IgD-negative memory B cell (primary cell): ENCODE measurements around the gene B3GNT7. TPM values are rescaled to one million over a fixed set of nuclear protein-coding genes. Genes with fewer than 3 reads are reported as not detected.
"Not testable (repeated sequence)": the region's sequence is repeated elsewhere in the genome, so short reads cannot be mapped to it uniquely, and the experiment has no call there.

ENCODE experiments used
- H3K27ac Mint-ChIP-seq, 3 donors: one replicate each; pipeline ENCODE4 v1.8.0; 2020 to 2022; ENCODE audit warnings: mild to moderate bottlenecking in 3 of 3, mixed read lengths in 3 of 3, moderate library complexity in 1 of 3
- H3K27me3 Mint-ChIP-seq: one replicate; pipeline ENCODE4 v1.8.0; 2021; ENCODE audit warnings: mixed read lengths
- H3K36me3 Mint-ChIP-seq: one replicate; pipeline ENCODE4 v1.8.0; 2020; ENCODE audit warnings: mild to moderate bottlenecking, mixed read lengths
- H3K4me1 Mint-ChIP-seq, 3 donors: one replicate each; pipeline ENCODE4 v1.8.0; 2020 to 2022; ENCODE audit warnings: mixed read lengths in 3 of 3, mild to moderate bottlenecking in 1 of 3
- H3K4me3 Mint-ChIP-seq, 4 donors: one replicate each; pipeline ENCODE4 v1.8.0; 2020 to 2022; ENCODE audit warnings: mild to moderate bottlenecking in 4 of 4, mixed read lengths in 4 of 4, moderate library complexity in 3 of 4
- H3K9me3 Mint-ChIP-seq, 3 donors: one replicate each; pipeline ENCODE4 v1.8.0; 2020 to 2021; ENCODE audit warnings: mixed read lengths in 3 of 3, mild to moderate bottlenecking in 1 of 3
- polyA plus RNA-seq: library from polyadenylated mRNA; unstranded; fragments of 300-500 nt; fragmentation: Illumina TruSeq; gene quantifications from one replicate; pipeline ENCODE4 v1.2.3, GENCODE V29; 2021

B3GNT7 gene
- polyA plus RNA-seq, 1 donor from 2014 or later, result 3.3 TPM

DNA sequence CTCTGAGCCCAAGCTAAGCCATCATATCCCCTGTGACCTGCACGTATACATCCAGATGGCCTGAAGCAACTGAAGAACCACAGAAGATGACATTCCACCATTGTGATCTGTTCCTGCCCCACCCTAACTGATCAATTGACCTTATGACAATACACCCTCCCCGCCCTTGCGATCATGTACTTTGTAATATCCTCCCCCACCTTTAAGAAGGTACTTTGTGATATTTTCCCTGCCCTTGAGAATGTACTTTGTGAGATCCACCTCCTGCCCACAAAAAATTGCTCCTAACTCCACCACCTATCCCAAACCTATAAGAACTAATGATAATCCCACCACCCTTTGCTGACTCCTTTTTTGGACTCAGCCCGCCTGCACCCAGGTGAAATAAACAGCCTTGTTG is 34.9 kb downstream of the B3GNT7 start:
- H3K4me3 Mint-ChIP-seq, H3K36me3 Mint-ChIP-seq, H3K27ac Mint-ChIP-seq, H3K4me1 Mint-ChIP-seq, H3K27me3 Mint-ChIP-seq: not testable (repeated sequence)
- peaks cover 5 to 18% (median 12%) of the 10 kb centered on the region in 3 donors for H3K9me3 Mint-ChIP-seq

DNA sequence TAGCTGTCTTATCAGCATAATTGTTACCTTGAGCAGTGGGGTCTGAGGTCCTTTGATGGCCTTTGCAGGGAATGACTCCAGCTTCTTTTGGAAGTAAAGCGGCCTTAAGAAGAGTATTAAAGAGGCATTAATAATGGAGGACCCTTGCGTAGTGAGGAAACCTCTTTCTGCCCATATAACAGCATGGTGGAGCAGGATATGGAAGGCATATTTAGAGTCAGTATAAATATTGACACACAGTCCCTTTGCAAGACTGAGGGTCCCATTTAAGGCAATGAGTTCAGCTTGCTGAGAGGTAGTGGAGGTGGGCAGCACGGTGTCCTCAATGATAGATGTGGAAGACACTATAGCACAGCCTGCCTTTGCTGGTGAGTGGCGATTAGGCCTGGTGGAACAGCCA is 36.1 kb downstream of the B3GNT7 start:
- H3K36me3 Mint-ChIP-seq, result no peaks in the 10 kb centered on the region
- H3K9me3 Mint-ChIP-seq, result peaks cover 5 to 18% (median 12%) of the 10 kb centered on the region in 3 donors

GRCh38 chr2:231433990-231434389 is 38.5 kb downstream of the B3GNT7 start:
- Mint-ChIP-seq H3K4me1 (peaks cover 0 to 2% (median 1%) of the 10 kb centered on the region in 3 donors), H3K27ac (no peak overlapping the region), H3K4me3 (no peak overlapping the region), H3K36me3 (no peaks in the 10 kb centered on the region), H3K27me3 (no peaks in the 10 kb centered on the region), H3K9me3 (peaks cover 5 to 18% (median 12%) of the 10 kb centered on the region in 3 donors)

More for the DNA sequence above, 36.1 kb downstream of the B3GNT7 start:
- no peaks in the 10 kb centered on the region for H3K27me3 Mint-ChIP-seq
- H3K27ac Mint-ChIP-seq, result no peak overlapping the region
- H3K4me3 Mint-ChIP-seq, result no peak overlapping the region
- peaks cover 0 to 2% (median 1%) of the 10 kb centered on the region in 3 donors for H3K4me1 Mint-ChIP-seq

- Mint-ChIP-seq H3K4me3 (no peak overlapping the region), H3K9me3 (peaks cover 1 to 2% (median 2%) of the 10 kb centered on the region in 3 donors), H3K36me3 (no peaks in the 10 kb centered on the region), H3K27ac (no peak overlapping the region), H3K27me3 (no peaks in the 10 kb centered on the region), H3K4me1 (peaks cover 0 to 2% (median 1%) of the 10 kb centered on the region in 3 donors)
Measured at GRCh38 chr2:231436957-231437356, 41.4 kb downstream of the B3GNT7 start.

DNA sequence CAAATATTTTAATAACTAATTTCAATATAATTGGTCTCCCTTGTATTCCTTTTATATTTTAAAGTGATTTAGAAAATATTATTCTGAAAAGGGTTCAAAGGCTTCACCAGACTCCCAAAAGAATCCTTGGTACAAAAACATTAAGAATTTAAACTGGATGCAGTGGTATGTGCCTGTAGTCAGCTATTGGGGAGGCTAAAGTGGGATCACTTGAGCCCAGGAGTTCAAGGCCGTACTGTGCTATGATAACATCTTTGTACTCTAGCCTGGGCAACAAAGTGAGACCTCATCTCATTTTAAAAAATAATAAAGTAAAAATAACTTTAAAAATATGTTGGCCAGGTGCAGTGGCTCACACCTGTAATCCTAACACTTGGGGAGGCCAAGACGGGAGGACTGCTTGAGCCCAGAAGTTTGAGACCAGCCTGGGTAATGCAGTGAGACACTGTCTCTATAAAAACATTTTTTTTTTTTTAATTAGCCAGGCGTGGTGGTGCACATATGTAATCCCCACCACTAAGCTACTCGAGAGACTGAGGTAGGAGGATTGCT is 54.1 kb downstream of the B3GNT7 start:
- H3K27ac Mint-ChIP-seq, result no peak overlapping the region
- no peaks in the 10 kb centered on the region for H3K9me3 Mint-ChIP-seq
- no peaks in the 10 kb centered on the region for H3K36me3 Mint-ChIP-seq
- H3K4me3 Mint-ChIP-seq, result no peak overlapping the region
- H3K27me3 Mint-ChIP-seq, result no peaks in the 10 kb centered on the region
- H3K4me1 Mint-ChIP-seq, result peaks cover 0 to 5% (median 5%) of the 10 kb centered on the region in 3 donors

DNA sequence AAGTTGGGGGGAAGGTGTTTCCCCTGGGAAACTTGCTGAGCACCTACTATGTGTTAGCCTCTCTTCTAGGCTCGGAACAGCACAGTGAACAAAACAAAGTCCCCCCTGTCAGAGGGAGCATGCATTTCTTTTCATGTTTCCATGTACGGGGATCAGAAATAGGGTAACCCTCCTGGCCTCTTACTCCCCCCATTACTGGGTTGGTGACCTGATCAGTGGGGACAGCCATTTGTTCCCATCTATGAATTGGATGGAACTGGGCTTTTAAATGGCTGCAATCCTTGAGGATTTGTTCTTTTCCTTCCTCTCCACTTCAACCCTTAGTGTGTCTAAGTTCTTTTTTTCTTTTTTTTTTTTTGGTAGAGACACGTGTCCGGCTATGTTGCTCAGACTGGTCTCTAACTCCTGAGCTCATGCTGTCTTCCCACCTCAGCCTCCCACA is 55.1 kb downstream of the B3GNT7 start:
- Mint-ChIP-seq H3K4me3 (no peak overlapping the region), H3K36me3 (peaks cover 1% of the 10 kb centered on the region), H3K27me3 (no peaks in the 10 kb centered on the region), H3K4me1 (peaks cover 3 to 5% (median 5%) of the 10 kb centered on the region in 3 donors), H3K27ac (peak overlapping the region in 1 of 3 donors; percentile 80), H3K9me3 (no peaks in the 10 kb centered on the region)

Other genes starting within 250 kb of the B3GNT7 start
- 1.2 TPM for gene ARMC9, start 197.1 kb upstream of the B3GNT7 start, polyA plus RNA-seq
- 523 TPM for gene NCL, start 68.8 kb downstream of the B3GNT7 start, polyA plus RNA-seq
- 0.33 TPM for gene NMUR1, start 134.7 kb downstream of the B3GNT7 start, polyA plus RNA-seq
- not detected for gene TEX44, start 197.2 kb downstream of the B3GNT7 start, polyA plus RNA-seq